Erythroblast (primary cell): Measurements from ENCODE around the gene FOXL3.

Experiments
- GATA1 ChIP-seq: IDR thresholded peaks from 2 replicates; pipeline ENCODE4 v1.6.1; 2011; ENCODE audit warnings: low read depth, mild to moderate bottlenecking, control low read depth, low read length, moderate library complexity
- POLR2A ChIP-seq: IDR thresholded peaks from 2 replicates; pipeline ENCODE4 v1.6.1; 2011; ENCODE audit warnings: mild to moderate bottlenecking, low read length

DNA sequence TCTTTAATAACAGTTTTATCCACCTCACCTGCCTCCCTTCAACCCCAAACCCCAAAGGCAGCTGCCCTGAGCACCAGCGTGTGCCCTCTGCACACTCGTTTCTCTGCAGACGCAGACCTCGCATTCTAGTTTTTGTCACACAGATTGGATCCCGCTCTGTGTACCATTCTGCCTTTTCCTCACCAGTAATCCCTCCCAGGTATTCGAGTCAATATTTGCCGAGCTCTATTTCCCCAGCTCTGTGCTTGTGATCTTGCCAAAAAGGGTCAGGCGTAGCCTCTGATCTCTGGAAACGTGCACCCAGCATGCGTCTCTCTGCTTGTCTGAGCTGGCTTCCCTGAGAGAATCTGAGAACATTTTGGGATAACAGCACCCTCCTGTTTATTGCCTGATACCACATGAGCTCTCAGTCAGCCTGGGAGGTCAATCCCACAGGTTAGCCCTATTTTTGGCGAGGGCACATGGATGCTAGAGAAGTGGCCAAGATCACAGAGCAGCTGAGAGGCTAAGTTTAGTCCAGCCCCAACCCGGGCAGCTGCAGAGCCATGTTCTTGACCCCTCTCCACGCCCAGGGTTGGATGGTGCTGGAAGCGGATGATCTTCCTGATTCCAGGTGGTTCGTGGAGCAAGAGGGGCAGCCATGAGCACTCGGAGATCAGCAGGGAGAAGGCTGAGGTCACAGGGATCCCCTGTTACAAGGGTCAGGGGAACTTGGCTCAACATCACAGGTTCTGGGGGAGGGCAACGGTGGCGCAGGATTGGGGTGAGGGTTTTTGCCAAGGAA lies 29.1 kb downstream of the FOXL3 start:
- no peak for TF ChIP-seq POLR2A
- TF ChIP-seq GATA1, result no peak
